HG03025 (cell line): Measurements from ENCODE around the gene ZNF746.

Experiments used
- ATAC-seq: cut with Tn5 transposase; IDR thresholded peaks from one replicate; pipeline ENCODE4 v1.9.1; 2021; ENCODE audit warnings: mild to moderate bottlenecking, moderate library complexity; ENCODE audit not compliant: unreplicated experiment, low FRiP score

The ZNF746 gene

GRCh38 chr7:149432121-149432691 lies 65.4 kb downstream of the ZNF746 start:
- ATAC-seq = no peak

GRCh38 chr7:149431486-149432120 lies 66.0 kb downstream of the ZNF746 start:
- ATAC-seq = no peak

GRCh38 chr7:149430192-149430591 lies 67.4 kb downstream of the ZNF746 start:
- no peak for ATAC-seq

GRCh38 chr7:149427893-149428292 lies 69.7 kb downstream of the ZNF746 start:
- ATAC-seq = no peak

- no peak for ATAC-seq
These were observed 70.4 kb downstream of the ZNF746 start for GRCh38 chr7:149427096-149427680.

- ATAC-seq = no peak
These were observed 74.0 kb downstream of the ZNF746 start for GRCh38 chr7:149423449-149424110.

- ATAC-seq = no peak
These were observed 74.7 kb downstream of the ZNF746 start for GRCh38 chr7:149422914-149423301.
